Breast epithelium (tissue), 4 donors: ENCODE measurements around the gene MAN2A1. TPM values are rescaled to one million over a fixed set of nuclear protein-coding genes. Genes with fewer than 3 reads are reported as not detected.

Source experiments
- DNase-seq, 2 donors: peaks; one replicate each; pipeline ENCODE4 v3.0.0-alpha.2; 2019; ENCODE audit warnings: low spot score in 2 of 2
- H3K27ac ChIP-seq, 2 donors: fragments of 200-600 bp; sonication (generic) in 1 of 2; one replicate each; pipeline ENCODE4 v1.5.1; 2016 to 2019; ENCODE audit warnings: mild to moderate bottlenecking in 1 of 2
- H3K27me3 ChIP-seq, 2 donors: fragments of 200-600 bp; sonication (generic) in 1 of 2; one replicate each; pipeline versions ENCODE4 v1.5.1 to v1.6.0; 2017 to 2019; ENCODE audit warnings: control low read depth in 1 of 2, mild to moderate bottlenecking in 1 of 2
- H3K36me3 ChIP-seq: fragments of 200-600 bp; one replicate; pipeline ENCODE4 v1.5.1; 2019
- H3K4me1 ChIP-seq, 2 donors: fragments of 200-600 bp; sonication (generic); one replicate each; pipeline ENCODE4 v1.5.1; 2016 to 2019; ENCODE audit warnings: control low read depth in 1 of 2
- H3K4me3 ChIP-seq, 3 donors: fragments of 200-600 bp; sonication (generic); 1 replicate in 2 of 3; 2 replicates in 1 of 3; pipeline ENCODE4 v1.5.1; 2016 to 2019; ENCODE audit warnings: mild to moderate bottlenecking in 3 of 3, moderate library complexity in 2 of 3
- H3K9me3 ChIP-seq, 2 donors: fragments of 200-600 bp; sonication (generic) in 1 of 2; one replicate each; pipeline ENCODE4 v1.5.1; 2016 to 2019; ENCODE audit warnings: control low read depth in 1 of 2
- POLR2A ChIP-seq: fragments of 450-650 bp; IDR thresholded peaks from one replicate; pipeline ENCODE4 v1.6.1; 2016; ENCODE audit warnings: antibody characterized with exemption, mild to moderate bottlenecking, moderate library complexity
- POLR2AphosphoS5 ChIP-seq, 3 donors: sonication (generic); formaldehyde crosslinking; IDR thresholded peaks; one replicate each; pipeline ENCODE4 v1.6.1; 2017; ENCODE audit warnings: antibody characterized with exemption in 3 of 3
- intact Hi-C: fragments of 100-400 bp; cut with DNase I; formaldehyde crosslinking; loops from one replicate; pipeline ENCODE4 v1.15.1; 2023; ENCODE audit warnings: low total_unique reads
- total RNA-seq, 3 donors: library from RNA; depleted of rRNA; stranded (reverse); fragments of >200 nt; gene quantifications; one replicate each; pipeline ENCODE4 v1.1.0, GENCODE V29; 2016
- TF ChIP-seq, protein P1 (sequence below), 3 donors: fragments of 450-650 bp; IDR thresholded peaks; one replicate each; pipeline ENCODE4 v1.5.1; 2016 to 2017; ENCODE audit warnings: antibody characterized with exemption in 3 of 3, mild to moderate bottlenecking in 3 of 3, moderate library complexity in 3 of 3

The MAN2A1 gene
- total RNA-seq, 3 donors from 2014 or later: 57.9 to 68.6 (median 63.3) TPM

DNA sequence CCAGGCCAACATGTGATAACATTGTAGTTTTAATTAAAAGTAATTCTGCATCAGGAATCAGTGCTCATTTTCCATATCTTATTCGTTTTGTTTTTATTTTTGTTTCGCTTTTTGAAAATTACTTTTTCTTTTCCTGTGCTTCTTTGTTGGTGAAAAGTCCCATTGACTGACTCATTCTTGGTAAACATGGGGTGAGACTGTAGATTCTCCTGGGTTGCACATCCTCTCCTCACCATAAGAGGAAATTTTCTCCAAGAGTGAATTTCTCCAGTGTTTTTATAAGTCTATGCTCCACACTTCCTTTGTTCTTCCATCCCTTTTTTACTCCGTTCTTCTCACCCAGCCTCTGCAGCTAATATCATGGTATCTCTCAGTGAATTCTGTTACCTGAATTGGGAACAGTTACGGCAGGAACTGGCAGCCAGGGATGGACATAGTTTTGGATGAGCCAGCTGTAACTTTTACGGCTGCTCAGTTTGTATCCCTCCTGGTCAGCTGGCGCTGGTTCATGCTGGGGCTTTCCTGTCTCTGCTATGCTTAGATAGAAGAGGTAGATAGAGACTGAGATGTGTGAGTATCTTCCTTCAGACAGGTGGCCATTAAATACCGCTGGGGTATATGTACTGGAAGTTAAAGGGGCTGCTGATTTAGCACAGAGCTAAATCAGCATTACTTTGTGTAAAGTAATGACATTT, 80.0 kb downstream of the MAN2A1 start:
- H3K27ac ChIP-seq: no peak overlapping the region
- no peaks in the 10 kb centered on the region for H3K36me3 ChIP-seq
- H3K27me3 ChIP-seq: no peaks in the 10 kb centered on the region
- H3K4me3 ChIP-seq: no peak overlapping the region
- no peak for DNase-seq
- no peaks in the 10 kb centered on the region for H3K9me3 ChIP-seq
- intact Hi-C loops: no loop called here
- TF ChIP-seq POLR2AphosphoS5 (IDR thresholded peaks at IDR 0.05) (no peak), POLR2A (no peak)
- TF ChIP-seq, protein P1, sequence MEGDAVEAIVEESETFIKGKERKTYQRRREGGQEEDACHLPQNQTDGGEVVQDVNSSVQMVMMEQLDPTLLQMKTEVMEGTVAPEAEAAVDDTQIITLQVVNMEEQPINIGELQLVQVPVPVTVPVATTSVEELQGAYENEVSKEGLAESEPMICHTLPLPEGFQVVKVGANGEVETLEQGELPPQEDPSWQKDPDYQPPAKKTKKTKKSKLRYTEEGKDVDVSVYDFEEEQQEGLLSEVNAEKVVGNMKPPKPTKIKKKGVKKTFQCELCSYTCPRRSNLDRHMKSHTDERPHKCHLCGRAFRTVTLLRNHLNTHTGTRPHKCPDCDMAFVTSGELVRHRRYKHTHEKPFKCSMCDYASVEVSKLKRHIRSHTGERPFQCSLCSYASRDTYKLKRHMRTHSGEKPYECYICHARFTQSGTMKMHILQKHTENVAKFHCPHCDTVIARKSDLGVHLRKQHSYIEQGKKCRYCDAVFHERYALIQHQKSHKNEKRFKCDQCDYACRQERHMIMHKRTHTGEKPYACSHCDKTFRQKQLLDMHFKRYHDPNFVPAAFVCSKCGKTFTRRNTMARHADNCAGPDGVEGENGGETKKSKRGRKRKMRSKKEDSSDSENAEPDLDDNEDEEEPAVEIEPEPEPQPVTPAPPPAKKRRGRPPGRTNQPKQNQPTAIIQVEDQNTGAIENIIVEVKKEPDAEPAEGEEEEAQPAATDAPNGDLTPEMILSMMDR (IDR thresholded peaks at IDR 0.05): no peak
- H3K4me1 ChIP-seq: no peaks in the 10 kb centered on the region

- DNase-seq: no peak
- intact Hi-C loops: no loop called here
- no peak overlapping the region for H3K4me3 ChIP-seq
- TF ChIP-seq POLR2AphosphoS5 (IDR thresholded peaks at IDR 0.05) (no peak), POLR2A (no peak)
- TF ChIP-seq, protein P1 (IDR thresholded peaks at IDR 0.05): no peak
- H3K27ac ChIP-seq: no peak overlapping the region
- no peaks in the 10 kb centered on the region for H3K9me3 ChIP-seq
- H3K27me3 ChIP-seq: no peaks in the 10 kb centered on the region
- no peaks in the 10 kb centered on the region for H3K4me1 ChIP-seq
- H3K36me3 ChIP-seq: no peaks in the 10 kb centered on the region
These were observed 85.4 kb downstream of the MAN2A1 start for GRCh38 chr5:109775130-109775529.

DNA sequence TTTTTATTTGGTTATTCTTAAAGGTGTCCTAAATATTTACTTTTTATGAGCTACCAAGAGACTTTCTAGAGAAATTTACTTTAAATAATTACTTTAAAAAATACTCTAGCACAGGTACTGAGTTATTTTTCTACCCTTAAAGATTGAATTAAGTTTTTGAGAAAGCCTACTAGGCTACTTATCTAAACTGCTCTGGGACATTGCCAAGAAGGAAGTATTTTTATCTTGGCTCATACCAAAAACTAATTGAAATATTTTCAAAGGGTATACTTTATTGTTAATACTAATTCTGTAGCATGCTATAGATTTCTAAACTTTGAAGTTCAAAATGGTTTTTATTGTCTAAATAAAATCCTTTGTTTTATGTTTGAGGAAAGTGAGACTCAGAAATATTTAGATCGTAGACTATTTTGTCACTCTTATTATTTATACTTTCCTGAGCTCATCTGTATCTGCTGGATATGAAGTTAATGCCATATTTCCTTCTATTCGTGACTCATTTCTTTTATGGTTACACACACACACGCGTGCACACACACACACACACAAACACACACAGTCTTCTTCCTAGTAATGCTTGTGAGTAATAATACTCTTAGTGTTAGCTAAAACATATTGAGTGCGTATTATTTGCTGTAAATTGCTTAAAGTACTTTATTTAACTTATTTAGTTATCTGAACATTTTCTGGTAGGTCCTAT, 89.5 kb downstream of the MAN2A1 start:
- no peak overlapping the region for H3K27ac ChIP-seq
- TF ChIP-seq POLR2AphosphoS5 (IDR thresholded peaks at IDR 0.05): no peak
- no peak for TF ChIP-seq POLR2A
- TF ChIP-seq, protein P1 (IDR thresholded peaks at IDR 0.05): no peak
- no peaks in the 10 kb centered on the region for H3K36me3 ChIP-seq
- DNase-seq: no peak
- H3K4me3 ChIP-seq: no peak overlapping the region
- no peaks in the 10 kb centered on the region for H3K27me3 ChIP-seq
- H3K9me3 ChIP-seq: no peaks in the 10 kb centered on the region
- intact Hi-C loops: no loop called here
- no peaks in the 10 kb centered on the region for H3K4me1 ChIP-seq

DNA sequence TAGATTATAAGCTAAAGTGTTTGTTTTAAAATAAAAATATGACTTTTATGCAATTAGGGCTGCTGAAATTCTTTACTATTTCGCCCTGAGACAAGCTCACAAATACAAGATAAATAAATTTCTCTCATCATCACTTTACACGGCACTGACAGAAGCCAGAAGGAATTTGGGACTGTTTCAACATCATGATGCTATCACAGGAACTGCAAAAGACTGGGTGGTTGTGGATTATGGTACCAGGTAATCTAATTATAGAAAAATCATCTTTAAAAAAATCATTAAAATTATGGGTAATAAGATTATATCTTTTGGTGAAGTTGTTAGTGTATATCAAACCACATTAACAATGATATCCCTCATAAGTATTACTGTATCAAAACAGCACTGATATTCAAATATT, 95.0 kb downstream of the MAN2A1 start:
- DNase-seq: no peak
- no peaks in the 10 kb centered on the region for H3K9me3 ChIP-seq
- no peak overlapping the region for H3K27ac ChIP-seq
- intact Hi-C loops: no loop called here
- H3K4me1 ChIP-seq: no peaks in the 10 kb centered on the region
- no peaks in the 10 kb centered on the region for H3K36me3 ChIP-seq
- H3K4me3 ChIP-seq: no peak overlapping the region
- TF ChIP-seq, protein P1 (IDR thresholded peaks at IDR 0.05): no peak
- TF ChIP-seq POLR2A: no peak
- no peak for TF ChIP-seq POLR2AphosphoS5 (IDR thresholded peaks at IDR 0.05)
- H3K27me3 ChIP-seq: no peaks in the 10 kb centered on the region

- no peaks in the 10 kb centered on the region for H3K9me3 ChIP-seq
- no peak for DNase-seq
- intact Hi-C loops: no loop called here
- H3K4me1 ChIP-seq: no peaks in the 10 kb centered on the region
- TF ChIP-seq POLR2A: no peak
- no peak for TF ChIP-seq POLR2AphosphoS5 (IDR thresholded peaks at IDR 0.05)
- TF ChIP-seq, protein P1 (IDR thresholded peaks at IDR 0.05): no peak
- no peaks in the 10 kb centered on the region for H3K27me3 ChIP-seq
- H3K36me3 ChIP-seq: no peaks in the 10 kb centered on the region
- H3K4me3 ChIP-seq: no peak overlapping the region
- no peak overlapping the region for H3K27ac ChIP-seq
These were observed 96.6 kb downstream of the MAN2A1 start for GRCh38 chr5:109786206-109786855.
